NCI-H187 treated with DMSO at 0.1 percent for 48 hours (cell line): ENCODE measurements around the gene JPH2.

Experiments used
- DNase-seq: peaks from one replicate; lab custom pipeline; 2025; lab: John Stamatoyannopoulos, UW

JPH2 gene

GRCh38 chr20:44075191-44075949 is 111.6 kb downstream of the JPH2 start:
- no peak for DNase-seq

GRCh38 chr20:44074252-44075151 is 112.5 kb downstream of the JPH2 start:
- DNase-seq, result no peak

DNA sequence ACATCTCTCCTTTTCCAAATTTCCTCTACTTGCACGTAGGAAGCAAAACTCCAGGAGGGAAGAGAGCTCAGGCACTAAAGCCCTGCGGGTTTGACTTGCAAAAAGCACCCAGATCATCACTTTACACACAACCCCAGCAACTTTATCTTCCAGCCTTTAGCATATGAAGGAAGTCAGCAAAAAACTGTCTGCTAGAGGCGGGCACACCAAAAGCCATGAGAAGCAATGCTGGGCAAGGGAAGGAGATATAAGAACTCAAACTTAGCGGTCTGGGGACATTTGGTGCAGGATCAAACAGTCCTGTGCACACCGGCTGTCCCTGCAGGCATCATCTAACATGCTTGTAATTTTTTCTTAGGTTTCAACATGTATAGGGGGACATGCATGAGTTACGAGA is 113.3 kb downstream of the JPH2 start:
- no peak for DNase-seq

DNA sequence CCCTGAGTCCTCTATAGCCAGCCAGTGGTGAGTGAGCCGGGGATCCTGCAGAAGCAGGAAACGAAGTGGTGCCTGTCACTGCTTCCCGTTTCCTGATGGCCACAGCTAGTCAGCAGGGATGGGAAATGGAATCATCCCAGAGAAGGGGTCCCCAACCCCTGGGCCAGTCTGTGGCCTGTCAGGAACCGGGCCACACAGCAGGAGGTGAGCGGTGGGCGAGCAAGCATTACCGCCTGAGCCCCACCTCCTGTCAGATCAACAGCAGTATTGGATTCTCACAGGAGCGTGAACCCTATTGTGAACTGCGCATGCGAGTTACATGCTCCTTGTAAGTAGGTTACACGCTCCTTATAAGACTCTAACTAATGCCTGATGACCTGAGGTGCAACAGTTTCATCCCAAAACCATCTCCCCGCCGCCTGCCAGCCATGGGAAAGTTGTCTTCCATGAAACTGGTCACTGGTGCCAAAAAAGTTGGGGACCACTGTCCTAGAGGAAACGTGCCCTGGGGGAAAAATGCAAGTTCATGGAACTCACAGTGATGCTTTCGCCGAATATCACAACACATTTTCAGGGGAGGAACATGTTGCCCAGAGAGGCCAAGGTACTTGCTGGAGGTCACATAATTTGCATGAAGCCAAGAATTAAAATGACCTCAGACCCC is 113.8 kb downstream of the JPH2 start:
- no peak for DNase-seq

- DNase-seq, result no peak
Observed at GRCh38 chr20:44072384-44072783, 114.6 kb downstream of the JPH2 start.

DNA sequence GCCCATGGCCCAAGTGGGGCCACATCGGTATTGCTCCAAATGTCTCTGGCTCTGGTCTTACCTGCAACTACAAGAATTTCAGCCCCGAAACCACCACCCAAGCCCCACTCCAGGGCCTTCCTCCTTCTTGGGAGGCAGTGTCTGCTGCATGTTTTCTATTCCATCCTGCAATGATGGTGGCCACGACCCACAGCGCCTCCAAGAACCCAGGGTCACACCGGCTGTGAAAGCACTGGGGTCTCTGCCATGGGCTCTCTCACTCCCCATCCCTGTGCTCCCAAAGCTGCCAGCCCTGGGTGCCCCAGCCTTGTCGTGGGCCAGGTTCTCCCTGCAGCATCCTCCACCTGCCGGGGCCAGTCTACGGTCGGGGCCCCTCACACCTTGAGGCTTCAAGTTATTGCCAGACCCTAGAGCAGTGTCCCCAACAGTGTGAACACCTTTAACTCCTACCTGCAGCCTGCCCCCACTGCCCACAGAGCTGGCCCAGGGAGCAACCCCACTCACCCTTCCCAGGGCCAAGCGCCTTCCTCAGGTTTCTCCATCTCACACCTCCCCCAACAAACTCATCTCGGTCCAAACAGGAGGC is 115.4 kb downstream of the JPH2 start:
- DNase-seq, result no peak

- DNase-seq, result no peak
Observed at GRCh38 chr20:44071057-44071456, 115.9 kb downstream of the JPH2 start.

DNA sequence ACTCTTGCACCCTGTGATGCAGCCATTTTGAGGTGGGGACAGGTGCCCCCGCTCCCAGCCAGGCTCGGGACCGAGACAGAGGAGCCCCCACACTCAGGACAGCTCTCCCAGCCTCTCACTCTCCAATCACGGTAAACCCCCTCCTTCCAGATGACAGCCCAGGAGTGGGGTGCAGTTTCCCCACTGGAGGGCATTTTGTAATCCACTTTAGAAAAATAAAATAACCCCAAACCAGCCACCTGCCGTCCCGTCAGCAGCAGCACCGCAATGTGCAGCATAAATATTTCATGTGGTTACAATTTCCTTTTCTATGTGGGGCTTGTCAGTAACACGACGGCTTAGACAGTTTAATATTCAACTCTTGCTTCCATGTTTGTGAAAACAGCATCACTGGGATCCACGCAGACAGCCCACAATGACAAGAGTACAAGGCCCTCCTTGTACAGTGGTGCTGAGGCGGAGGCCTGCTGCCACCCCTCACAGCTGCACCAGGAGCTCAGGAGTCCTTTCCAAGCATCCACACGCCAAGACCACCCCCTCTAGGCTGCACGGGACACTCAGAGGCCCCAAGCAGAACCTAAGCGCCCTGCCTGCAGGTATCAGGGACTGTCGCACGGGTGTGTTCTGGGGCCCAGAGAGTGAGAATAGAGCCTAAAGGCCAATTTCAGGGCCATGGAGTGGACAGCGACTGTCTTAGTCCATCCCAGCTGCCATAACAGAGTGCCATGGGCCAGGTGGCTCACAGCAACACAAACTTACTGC is 116.7 kb downstream of the JPH2 start:
- DNase-seq, result no peak

GRCh38 chr20:44069203-44070011 is 117.6 kb downstream of the JPH2 start:
- no peak for DNase-seq

GRCh38 chr20:44068316-44069201 is 118.4 kb downstream of the JPH2 start:
- no peak for DNase-seq

GRCh38 chr20:44067650-44068081 is 119.3 kb downstream of the JPH2 start:
- no peak for DNase-seq

DNA sequence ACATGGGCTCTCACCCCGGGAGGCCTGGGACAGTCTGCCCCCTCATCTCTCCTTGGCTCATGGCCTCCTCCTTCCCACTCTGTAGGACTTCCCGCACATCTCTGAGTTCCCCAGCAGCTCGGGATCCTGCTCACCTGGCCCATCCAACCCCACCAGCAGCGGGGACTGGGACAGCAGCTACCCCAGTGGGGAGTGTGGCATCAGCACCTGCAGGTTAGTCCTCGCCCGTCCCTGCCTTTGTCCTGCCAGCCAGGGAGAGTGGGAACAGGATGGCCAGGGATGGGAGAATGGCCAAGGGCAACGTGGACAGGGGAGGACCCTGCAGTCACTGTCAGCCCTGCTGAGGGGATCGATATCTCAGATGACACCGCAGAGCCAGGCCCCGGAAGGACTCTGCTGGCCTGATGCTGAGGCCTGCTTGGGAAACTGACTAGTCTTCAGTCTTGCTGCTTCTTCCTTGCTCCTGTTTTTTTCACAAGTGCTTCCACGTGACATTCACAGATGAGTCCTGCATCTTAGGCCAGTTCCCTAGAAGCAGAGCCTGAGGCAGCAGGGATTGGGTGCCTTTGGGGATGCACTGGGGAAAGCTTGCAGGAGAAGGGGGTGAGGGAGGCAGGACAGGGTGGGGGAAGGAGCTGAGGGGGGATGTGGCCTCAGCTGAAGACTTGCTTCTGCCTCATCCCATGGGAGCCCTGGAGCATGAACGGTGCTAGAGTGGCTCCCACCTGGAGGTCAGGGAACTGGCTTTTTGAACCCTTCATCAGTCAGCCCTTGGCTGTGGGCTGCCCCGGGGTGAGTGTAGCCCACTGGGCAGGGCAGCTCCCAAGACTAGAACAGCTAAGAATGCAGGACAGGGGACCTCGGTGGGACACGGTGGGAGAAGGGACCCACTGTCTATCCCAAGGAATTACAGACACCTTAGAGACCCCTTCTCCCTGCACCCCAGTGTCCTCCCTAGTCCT is 120.1 kb downstream of the JPH2 start:
- no peak for DNase-seq

GRCh38 chr20:44065401-44066340 is 121.3 kb downstream of the JPH2 start:
- no peak for DNase-seq

DNA sequence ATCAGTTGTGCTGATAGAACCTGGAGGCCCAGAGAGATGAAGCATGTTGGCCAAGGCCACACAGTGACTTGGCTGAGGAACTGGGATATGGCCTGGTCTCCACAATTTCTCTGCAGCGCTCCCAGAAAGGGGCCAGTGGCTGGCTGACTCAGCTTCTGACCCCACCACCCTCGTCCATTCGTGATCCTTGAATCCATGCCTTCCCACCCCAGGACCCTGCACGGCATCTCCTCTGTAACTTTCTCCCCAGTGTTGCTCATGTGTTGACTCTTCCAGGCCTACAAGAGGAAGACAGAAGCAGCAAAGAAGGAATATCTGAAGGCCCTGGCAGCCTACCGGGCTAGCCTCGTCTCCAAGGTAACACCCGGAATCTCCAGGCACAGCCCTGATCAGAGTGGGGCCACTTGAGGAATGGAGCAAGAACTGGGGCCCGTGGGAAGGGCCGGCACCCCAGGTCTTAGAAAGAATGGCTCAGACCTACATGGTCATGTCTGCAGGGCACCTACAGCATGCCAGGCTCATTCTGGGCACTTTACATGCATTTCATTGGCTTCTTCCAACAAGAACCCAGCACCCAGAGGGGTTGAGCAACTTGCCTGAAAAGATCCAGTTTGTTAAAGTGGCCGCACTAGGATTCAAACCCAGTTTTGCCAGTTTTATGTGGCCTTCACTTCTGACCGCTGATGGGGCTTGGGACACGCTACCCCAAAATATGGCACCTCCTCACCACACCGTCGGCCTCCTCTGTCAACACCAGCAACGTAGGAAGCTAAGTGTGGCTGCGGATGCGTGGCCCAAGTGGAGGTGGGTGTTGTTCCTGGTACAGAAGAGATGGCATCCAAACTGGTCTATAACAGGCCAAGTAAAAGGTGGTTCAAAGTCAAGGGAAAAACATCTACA is 122.2 kb downstream of the JPH2 start:
- DNase-seq, result no peak
